HEK293 (cell line): ENCODE measurements around the gene SPINK1.

Source experiments
- CTCF ChIA-PET: fragments of 350-600 bp; formaldehyde crosslinking; extraction: SDS; loops from one replicate; lab custom pipeline; 2021; ENCODE audit warnings: antibody characterized with exemption; lab: Yijun Ruan, JAX
- POLR2A ChIA-PET: fragments of 300-600 bp; formaldehyde crosslinking; extraction: SDS; loops from one replicate; lab custom pipeline; 2020; ENCODE audit warnings: antibody characterized with exemption, inconsistent platforms; lab: Yijun Ruan, JAX
- H3K27ac ChIP-seq: fragments of 200-500 bp; sonication (Bioruptor generic); 2 replicates; pipeline ENCODE4 v1.5.1; 2014; ENCODE audit warnings: low read depth, low read length, control low read depth, inconsistent platforms; ENCODE audit errors: extremely low read depth
- H3K36me3 ChIP-seq, 2 experiments: fragments of 200-500 bp in 1 of 2; sonication (Bioruptor generic) in 1 of 2; 1 replicate in 1 of 2; 2 replicates in 1 of 2; pipeline ENCODE4 v1.5.1; 2014 to 2017; ENCODE audit warnings: inconsistent platforms in 2 of 2, low read length in 2 of 2; ENCODE audit not compliant: control insufficient read depth in 2 of 2, insufficient read depth in 1 of 2
- H3K4me1 ChIP-seq: fragments of 200-500 bp; sonication (Bioruptor generic); 2 replicates; pipeline ENCODE4 v1.5.1; 2014; ENCODE audit warnings: mild to moderate bottlenecking, low read length, inconsistent platforms; ENCODE audit not compliant: control insufficient read depth, insufficient read depth
- H3K4me3 ChIP-seq: 2 replicates; pipeline ENCODE4 v1.5.1; 2011; ENCODE audit warnings: low read depth, mild to moderate bottlenecking, control low read depth, low read length, moderate library complexity
- H3K9me3 ChIP-seq: fragments of 200-500 bp; sonication (Bioruptor generic); 2 replicates; pipeline ENCODE4 v1.5.1; 2014; ENCODE audit warnings: low read depth, low read length, inconsistent platforms; ENCODE audit not compliant: control insufficient read depth, insufficient read depth
- BCL11A ChIP-seq: fragments of 450-650 bp; formaldehyde crosslinking; IDR thresholded peaks from 2 replicates; pipeline ENCODE4 v1.5.1; 2016; ENCODE audit warnings: low read depth, missing biosample characterization, missing genetic modification characterization
- KLF9 ChIP-seq: fragments of 450-650 bp; formaldehyde crosslinking; IDR thresholded peaks from 2 replicates; pipeline ENCODE4 v1.5.1; 2016; ENCODE audit warnings: missing biosample characterization, missing genetic modification characterization, low read depth
- MYNN ChIP-seq: fragments of 450-650 bp; formaldehyde crosslinking; IDR thresholded peaks from 2 replicates; pipeline ENCODE4 v1.5.1; 2016; ENCODE audit warnings: missing biosample characterization, missing genetic modification characterization, borderline replicate concordance
- OSR2 ChIP-seq: fragments of 450-650 bp; formaldehyde crosslinking; IDR thresholded peaks from 2 replicates; pipeline ENCODE4 v1.5.1; 2016; ENCODE audit warnings: missing biosample characterization, missing genetic modification characterization
- ZNF221 ChIP-seq: fragments of 450-650 bp; formaldehyde crosslinking; IDR thresholded peaks from 2 replicates; pipeline ENCODE4 v1.5.1; 2017; ENCODE audit warnings: missing biosample characterization, missing genetic modification characterization, borderline replicate concordance
- ZNF37A ChIP-seq: fragments of 450-650 bp; IDR thresholded peaks from 2 replicates; pipeline ENCODE4 v1.5.1; 2018; ENCODE audit warnings: missing biosample characterization, missing genetic modification characterization
- ZNF473 ChIP-seq: fragments of 450-650 bp; formaldehyde crosslinking; IDR thresholded peaks from 2 replicates; pipeline ENCODE4 v1.5.1; 2017; ENCODE audit warnings: missing biosample characterization, missing genetic modification characterization
- ZNF501 ChIP-seq: fragments of 450-650 bp; formaldehyde crosslinking; IDR thresholded peaks from 2 replicates; pipeline ENCODE4 v1.5.1; 2016; ENCODE audit warnings: missing biosample characterization, missing genetic modification characterization
- ZNF623 ChIP-seq: fragments of 450-650 bp; formaldehyde crosslinking; IDR thresholded peaks from 2 replicates; pipeline ENCODE4 v1.5.1; 2016; ENCODE audit warnings: missing biosample characterization, missing genetic modification characterization
- ZNF830 ChIP-seq: fragments of 450-650 bp; IDR thresholded peaks from 2 replicates; pipeline ENCODE4 v1.5.0; 2018; ENCODE audit warnings: missing biosample characterization, missing genetic modification characterization, low read depth, mild to moderate bottlenecking, moderate library complexity
- TF ChIP-seq, protein P1 (sequence below): fragments of 450-650 bp; formaldehyde crosslinking; IDR thresholded peaks from 2 replicates; pipeline ENCODE4 v1.5.1; 2016; ENCODE audit warnings: missing biosample characterization, missing genetic modification characterization
- TF ChIP-seq, protein P2 (sequence below): fragments of 450-650 bp; formaldehyde crosslinking; IDR thresholded peaks from 2 replicates; pipeline ENCODE4 v1.5.1; 2016; ENCODE audit warnings: missing biosample characterization, missing genetic modification characterization
- TF ChIP-seq, protein P3 (sequence below): fragments of 450-650 bp; formaldehyde crosslinking; IDR thresholded peaks from 2 replicates; pipeline ENCODE4 v1.5.1; 2016; ENCODE audit warnings: missing biosample characterization, missing genetic modification characterization
- TF ChIP-seq, protein P4 (sequence below): fragments of 450-650 bp; formaldehyde crosslinking; IDR thresholded peaks from 2 replicates; pipeline ENCODE4 v1.5.1; 2016; ENCODE audit warnings: missing biosample characterization, missing genetic modification characterization
- TF ChIP-seq, protein P5 (sequence below): fragments of 450-650 bp; formaldehyde crosslinking; IDR thresholded peaks from 2 replicates; pipeline ENCODE4 v1.5.1; 2017; ENCODE audit warnings: missing biosample characterization, missing genetic modification characterization
- TF ChIP-seq, protein P6 (sequence below): fragments of 450-650 bp; formaldehyde crosslinking; IDR thresholded peaks from 2 replicates; pipeline ENCODE4 v1.5.1; 2016; ENCODE audit warnings: missing biosample characterization, missing genetic modification characterization, low read depth
- TF ChIP-seq, protein P7 (sequence below): fragments of 450-650 bp; formaldehyde crosslinking; conservative IDR thresholded peaks from 2 replicates; pipeline ENCODE4 v1.5.1; 2016; ENCODE audit warnings: low read depth, missing biosample characterization, missing genetic modification characterization

The SPINK1 gene

DNA sequence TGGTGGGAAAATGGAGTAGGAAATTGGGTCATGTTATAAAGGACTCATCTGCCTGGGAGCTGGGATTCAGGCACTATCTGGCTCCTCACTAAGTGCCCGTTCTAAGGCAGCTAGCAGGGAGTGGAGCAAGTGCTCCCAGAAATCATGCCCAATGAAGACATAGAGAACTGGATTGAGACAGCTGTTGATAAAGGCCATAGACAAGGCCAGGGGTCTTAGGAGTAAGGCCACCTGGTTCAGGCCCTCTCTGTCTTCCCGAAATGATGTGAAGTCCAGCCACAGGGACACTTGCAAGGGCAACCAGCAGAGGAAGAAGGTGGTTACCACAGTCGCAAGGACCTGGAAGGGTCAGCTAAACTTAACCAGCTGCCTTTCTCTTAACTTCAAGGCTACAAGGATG lies 20.1 kb upstream of the SPINK1 start:
- POLR2A ChIA-PET = no interaction called here
- CTCF ChIA-PET = interaction anchor here (0.7 to 2.1 kb wide), 3 partner anchors 32 to 184 kb away, joined by 3 to 6 read pairs (median 3); no protein-coding TSS in a partner anchor
- TF ChIP-seq, protein P1, sequence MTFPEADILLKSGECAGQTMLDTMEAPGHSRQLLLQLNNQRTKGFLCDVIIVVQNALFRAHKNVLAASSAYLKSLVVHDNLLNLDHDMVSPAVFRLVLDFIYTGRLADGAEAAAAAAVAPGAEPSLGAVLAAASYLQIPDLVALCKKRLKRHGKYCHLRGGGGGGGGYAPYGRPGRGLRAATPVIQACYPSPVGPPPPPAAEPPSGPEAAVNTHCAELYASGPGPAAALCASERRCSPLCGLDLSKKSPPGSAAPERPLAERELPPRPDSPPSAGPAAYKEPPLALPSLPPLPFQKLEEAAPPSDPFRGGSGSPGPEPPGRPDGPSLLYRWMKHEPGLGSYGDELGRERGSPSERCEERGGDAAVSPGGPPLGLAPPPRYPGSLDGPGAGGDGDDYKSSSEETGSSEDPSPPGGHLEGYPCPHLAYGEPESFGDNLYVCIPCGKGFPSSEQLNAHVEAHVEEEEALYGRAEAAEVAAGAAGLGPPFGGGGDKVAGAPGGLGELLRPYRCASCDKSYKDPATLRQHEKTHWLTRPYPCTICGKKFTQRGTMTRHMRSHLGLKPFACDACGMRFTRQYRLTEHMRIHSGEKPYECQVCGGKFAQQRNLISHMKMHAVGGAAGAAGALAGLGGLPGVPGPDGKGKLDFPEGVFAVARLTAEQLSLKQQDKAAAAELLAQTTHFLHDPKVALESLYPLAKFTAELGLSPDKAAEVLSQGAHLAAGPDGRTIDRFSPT = no peak
- H3K9me3 ChIP-seq = no peaks in the 10 kb centered on the region
- H3K27ac ChIP-seq = no peak overlapping the region
- H3K4me3 ChIP-seq = no peak overlapping the region
- no peaks in the 10 kb centered on the region for H3K36me3 ChIP-seq
- no peaks in the 10 kb centered on the region for H3K4me1 ChIP-seq

DNA sequence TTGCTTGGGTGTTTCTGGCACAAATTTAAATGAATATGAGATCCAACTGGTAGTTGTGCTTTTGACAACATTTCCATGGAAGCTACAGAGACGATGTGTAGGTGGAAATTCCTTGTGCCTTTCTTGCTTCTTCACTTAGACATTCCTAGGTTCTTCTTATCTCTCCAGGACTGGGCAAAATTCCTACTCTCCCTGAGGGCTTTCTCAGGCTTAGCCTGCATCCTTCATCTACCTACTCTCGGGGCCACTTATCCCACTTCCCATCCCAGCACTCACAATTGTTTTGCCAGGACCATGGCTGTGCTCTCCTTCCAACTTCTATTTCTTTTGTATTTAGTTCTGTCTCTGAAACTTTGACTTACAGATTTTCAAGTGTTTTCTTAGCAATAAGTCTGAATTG lies 17.8 kb upstream of the SPINK1 start:
- Histone ChIP-seq H3K9me3 (no peaks in the 10 kb centered on the region), H3K27ac (no peak overlapping the region), H3K36me3 (no peaks in the 10 kb centered on the region), H3K4me3 (no peak overlapping the region), H3K4me1 (no peaks in the 10 kb centered on the region)
- CTCF ChIA-PET = interaction anchor here (0.6 to 7.4 kb wide), 3 partner anchors 8 to 83 kb away, joined by 3 to 54 read pairs (median 4); no protein-coding TSS in a partner anchor
- POLR2A ChIA-PET = no interaction called here
- TF ChIP-seq, protein P2, sequence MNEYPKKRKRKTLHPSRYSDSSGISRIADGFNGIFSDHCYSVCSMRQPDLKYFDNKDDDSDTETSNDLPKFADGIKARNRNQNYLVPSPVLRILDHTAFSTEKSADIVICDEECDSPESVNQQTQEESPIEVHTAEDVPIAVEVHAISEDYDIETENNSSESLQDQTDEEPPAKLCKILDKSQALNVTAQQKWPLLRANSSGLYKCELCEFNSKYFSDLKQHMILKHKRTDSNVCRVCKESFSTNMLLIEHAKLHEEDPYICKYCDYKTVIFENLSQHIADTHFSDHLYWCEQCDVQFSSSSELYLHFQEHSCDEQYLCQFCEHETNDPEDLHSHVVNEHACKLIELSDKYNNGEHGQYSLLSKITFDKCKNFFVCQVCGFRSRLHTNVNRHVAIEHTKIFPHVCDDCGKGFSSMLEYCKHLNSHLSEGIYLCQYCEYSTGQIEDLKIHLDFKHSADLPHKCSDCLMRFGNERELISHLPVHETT (tag by site-specific recombination) = no peak
- TF ChIP-seq ZNF37A (tag by site-specific recombination) (no peak), ZNF473 (tag by site-specific recombination) (no peak), OSR2 (tag by site-specific recombination) (no peak), ZNF221 (tag by site-specific recombination) (no peak), MYNN (tag by site-specific recombination) (no peak), ZNF501 (tag by site-specific recombination) (no peak), ZNF830 (no peak), ZNF623 (no peak), BCL11A (tag by site-specific recombination) (no peak), KLF9 (tag by site-specific recombination) (no peak)
- TF ChIP-seq, protein P3, sequence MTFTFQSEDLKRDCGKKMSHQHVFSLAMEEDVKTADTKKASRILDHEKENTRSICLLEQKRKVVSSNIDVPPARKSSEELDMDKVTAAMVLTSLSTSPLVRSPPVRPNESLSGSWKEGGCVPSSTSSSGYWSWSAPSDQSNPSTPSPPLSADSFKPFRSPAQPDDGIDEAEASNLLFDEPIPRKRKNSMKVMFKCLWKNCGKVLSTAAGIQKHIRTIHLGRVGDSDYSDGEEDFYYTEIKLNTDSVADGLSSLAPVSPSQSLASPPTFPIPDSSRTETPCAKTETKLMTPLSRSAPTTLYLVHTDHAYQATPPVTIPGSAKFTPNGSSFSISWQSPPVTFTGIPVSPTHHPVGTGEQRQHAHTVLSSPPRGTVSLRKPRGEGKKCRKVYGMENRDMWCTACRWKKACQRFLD (tag by site-specific recombination) = no peak
- TF ChIP-seq, protein P4, sequence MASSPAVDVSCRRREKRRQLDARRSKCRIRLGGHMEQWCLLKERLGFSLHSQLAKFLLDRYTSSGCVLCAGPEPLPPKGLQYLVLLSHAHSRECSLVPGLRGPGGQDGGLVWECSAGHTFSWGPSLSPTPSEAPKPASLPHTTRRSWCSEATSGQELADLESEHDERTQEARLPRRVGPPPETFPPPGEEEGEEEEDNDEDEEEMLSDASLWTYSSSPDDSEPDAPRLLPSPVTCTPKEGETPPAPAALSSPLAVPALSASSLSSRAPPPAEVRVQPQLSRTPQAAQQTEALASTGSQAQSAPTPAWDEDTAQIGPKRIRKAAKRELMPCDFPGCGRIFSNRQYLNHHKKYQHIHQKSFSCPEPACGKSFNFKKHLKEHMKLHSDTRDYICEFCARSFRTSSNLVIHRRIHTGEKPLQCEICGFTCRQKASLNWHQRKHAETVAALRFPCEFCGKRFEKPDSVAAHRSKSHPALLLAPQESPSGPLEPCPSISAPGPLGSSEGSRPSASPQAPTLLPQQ (tag by site-specific recombination) = no peak
- TF ChIP-seq, protein P5, sequence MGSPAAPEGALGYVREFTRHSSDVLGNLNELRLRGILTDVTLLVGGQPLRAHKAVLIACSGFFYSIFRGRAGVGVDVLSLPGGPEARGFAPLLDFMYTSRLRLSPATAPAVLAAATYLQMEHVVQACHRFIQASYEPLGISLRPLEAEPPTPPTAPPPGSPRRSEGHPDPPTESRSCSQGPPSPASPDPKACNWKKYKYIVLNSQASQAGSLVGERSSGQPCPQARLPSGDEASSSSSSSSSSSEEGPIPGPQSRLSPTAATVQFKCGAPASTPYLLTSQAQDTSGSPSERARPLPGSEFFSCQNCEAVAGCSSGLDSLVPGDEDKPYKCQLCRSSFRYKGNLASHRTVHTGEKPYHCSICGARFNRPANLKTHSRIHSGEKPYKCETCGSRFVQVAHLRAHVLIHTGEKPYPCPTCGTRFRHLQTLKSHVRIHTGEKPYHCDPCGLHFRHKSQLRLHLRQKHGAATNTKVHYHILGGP (tag by site-specific recombination) = no peak
- TF ChIP-seq, protein P6, sequence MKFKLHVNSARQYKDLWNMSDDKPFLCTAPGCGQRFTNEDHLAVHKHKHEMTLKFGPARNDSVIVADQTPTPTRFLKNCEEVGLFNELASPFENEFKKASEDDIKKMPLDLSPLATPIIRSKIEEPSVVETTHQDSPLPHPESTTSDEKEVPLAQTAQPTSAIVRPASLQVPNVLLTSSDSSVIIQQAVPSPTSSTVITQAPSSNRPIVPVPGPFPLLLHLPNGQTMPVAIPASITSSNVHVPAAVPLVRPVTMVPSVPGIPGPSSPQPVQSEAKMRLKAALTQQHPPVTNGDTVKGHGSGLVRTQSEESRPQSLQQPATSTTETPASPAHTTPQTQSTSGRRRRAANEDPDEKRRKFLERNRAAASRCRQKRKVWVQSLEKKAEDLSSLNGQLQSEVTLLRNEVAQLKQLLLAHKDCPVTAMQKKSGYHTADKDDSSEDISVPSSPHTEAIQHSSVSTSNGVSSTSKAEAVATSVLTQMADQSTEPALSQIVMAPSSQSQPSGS (tag by site-specific recombination) = no peak
- TF ChIP-seq, protein P7, sequence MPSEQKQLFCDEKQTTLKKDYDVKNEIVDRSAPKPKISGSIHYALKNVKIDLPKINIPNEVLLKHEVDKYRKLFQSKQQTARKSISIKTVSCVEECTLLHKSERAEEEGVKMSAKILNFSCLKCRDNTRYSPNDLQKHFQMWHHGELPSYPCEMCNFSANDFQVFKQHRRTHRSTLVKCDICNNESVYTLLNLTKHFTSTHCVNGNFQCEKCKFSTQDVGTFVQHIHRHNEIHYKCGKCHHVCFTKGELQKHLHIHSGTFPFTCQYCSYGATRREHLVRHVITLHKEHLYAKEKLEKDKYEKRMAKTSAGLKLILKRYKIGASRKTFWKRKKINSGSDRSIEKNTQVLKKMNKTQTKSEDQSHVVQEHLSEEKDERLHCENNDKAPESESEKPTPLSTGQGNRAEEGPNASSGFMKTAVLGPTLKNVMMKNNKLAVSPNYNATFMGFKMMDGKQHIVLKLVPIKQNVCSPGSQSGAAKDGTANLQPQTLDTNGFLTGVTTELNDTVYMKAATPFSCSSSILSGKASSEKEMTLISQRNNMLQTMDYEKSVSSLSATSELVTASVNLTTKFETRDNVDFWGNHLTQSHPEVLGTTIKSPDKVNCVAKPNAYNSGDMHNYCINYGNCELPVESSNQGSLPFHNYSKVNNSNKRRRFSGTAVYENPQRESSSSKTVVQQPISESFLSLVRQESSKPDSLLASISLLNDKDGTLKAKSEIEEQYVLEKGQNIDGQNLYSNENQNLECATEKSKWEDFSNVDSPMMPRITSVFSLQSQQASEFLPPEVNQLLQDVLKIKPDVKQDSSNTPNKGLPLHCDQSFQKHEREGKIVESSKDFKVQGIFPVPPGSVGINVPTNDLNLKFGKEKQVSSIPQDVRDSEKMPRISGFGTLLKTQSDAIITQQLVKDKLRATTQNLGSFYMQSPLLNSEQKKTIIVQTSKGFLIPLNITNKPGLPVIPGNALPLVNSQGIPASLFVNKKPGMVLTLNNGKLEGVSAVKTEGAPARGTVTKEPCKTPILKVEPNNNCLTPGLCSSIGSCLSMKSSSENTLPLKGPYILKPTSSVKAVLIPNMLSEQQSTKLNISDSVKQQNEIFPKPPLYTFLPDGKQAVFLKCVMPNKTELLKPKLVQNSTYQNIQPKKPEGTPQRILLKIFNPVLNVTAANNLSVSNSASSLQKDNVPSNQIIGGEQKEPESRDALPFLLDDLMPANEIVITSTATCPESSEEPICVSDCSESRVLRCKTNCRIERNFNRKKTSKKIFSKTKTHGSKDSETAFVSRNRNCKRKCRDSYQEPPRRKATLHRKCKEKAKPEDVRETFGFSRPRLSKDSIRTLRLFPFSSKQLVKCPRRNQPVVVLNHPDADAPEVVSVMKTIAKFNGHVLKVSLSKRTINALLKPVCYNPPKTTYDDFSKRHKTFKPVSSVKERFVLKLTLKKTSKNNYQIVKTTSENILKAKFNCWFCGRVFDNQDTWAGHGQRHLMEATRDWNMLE = no peak
